GM21723 (cell line): ENCODE measurements around the gene MEF2C.

Experiments
- ATAC-seq: cut with Tn5 transposase; IDR thresholded peaks from one replicate; pipeline ENCODE4 v1.9.1; 2021; ENCODE audit warnings: mild to moderate bottlenecking, moderate library complexity; ENCODE audit not compliant: unreplicated experiment

Gene MEF2C

DNA sequence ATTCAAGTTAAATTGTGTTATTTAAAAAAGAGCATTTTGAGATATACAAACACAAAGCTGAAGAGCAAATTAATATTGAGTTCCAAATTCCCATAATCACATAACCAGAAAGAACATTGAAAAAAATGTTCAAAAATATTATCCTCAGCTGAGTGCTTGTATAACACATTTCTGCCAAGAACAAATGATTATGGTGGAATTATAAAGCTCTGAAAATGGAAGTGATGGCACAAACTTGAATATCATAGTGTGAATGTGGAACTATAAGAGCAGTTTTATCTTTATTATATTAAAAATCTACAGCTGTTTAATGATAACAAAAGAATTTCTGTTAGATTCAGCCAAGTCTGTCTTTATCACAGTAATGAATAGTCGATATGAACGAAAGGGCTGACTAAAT, 117.8 kb downstream of the MEF2C start:
- ATAC-seq, result no peak

DNA sequence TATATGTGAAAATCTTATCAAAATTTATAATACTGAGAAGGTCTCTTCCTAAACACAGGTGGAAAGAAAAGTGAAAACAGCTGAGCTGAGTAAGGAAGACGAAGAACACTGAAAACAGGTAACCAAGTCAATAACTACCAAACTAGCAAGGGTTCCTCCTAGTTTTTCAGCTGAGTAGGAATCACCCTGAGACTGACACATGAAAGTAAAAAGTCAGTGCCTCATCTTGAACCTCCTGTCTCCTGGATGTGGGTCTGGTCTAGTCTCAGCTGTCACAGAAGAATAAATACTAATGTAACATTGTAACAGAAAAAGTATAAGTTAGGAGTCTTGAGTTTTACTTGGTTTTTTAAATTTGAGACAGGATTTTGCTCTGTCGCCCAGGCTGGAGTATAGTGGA, 121.0 kb downstream of the MEF2C start:
- ATAC-seq, result no peak

DNA sequence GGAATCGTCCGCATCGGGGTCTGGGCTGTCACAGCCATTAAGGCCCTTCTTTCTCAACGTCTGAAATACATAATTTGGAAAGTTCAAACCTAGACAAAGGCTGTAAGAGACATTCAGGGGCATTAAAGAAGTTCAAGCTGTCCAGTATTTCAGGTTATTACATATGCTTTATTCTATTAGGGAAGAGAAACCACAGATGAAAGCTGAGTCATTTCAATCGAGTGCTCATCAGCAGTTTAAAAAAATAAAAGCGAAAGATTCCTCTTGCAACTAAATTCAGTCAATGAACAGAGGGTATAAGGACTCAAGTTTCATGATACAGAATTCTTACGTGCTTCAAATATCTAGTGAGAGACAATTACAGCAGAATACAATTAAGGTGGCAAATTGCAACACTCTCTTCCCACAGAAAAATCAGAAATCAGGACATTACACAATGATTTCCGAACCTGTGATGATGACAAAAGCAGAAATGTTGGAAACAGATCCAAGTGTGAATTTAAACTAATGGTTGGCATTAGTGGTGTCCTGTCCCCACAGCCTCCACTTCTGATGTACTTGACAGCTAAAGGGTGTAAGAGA, 121.6 kb downstream of the MEF2C start:
- peak; percentile 42 for ATAC-seq

- ATAC-seq, result no peak
Observed at GRCh38 chr5:88760527-88760926, 122.5 kb downstream of the MEF2C start.

- ATAC-seq, result no peak
Observed at GRCh38 chr5:88758591-88758990, 124.4 kb downstream of the MEF2C start.

DNA sequence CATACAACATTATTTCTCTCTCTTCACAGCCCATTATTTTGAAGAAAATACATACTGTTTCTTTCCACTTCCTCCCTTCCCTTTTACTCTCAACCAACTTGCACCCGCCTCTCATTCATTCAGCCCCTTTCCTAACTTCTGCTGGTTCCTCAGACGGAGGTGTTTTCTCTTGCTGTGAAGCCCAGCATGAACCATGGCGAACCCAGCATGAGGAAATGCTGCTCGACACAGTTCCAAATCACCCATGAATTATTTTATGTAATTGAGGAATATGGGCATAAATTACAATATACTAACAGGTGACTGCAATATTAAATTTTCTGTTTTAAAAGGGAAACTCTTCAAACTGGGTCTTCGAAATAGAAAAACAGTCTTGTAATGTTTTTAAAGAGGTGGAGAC, 124.8 kb downstream of the MEF2C start:
- no peak for ATAC-seq

- ATAC-seq, result no peak
Observed at GRCh38 chr5:88756953-88757352, 126.0 kb downstream of the MEF2C start.

GRCh38 chr5:88748666-88749065, 134.3 kb downstream of the MEF2C start:
- ATAC-seq, result no peak

GRCh38 chr5:88746438-88746882, 136.5 kb downstream of the MEF2C start:
- peak; percentile 89 for ATAC-seq

GRCh38 chr5:88745093-88745696, 137.8 kb downstream of the MEF2C start:
- ATAC-seq, result no peak

DNA sequence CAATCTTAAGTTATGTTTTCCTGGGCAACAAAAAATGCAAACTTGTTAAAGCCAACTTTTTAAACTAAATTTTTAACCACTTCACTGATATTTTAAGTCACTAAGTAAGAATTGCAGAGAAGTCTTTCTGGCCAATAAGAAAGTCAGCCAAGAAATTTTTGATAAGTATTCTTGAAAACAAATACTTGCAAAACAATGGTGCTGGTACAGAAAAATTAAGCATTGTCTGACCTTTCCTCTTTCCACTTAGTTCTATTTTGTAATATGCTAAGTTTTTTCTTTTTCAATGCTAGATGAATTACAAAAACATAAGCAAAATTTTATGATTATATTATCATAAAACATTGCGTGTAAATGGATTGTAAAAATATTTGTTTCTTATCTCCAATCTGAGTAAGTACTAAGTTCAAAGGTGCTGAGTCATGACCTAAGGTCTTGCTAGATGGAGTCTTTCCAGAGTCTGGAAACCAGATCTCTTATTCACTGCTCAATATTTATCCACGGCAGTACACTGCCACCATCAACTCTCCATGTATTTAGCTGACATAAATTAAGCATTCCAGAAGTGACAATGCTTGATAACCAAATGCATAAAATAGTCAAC, 139.7 kb downstream of the MEF2C start:
- ATAC-seq, result no peak

DNA sequence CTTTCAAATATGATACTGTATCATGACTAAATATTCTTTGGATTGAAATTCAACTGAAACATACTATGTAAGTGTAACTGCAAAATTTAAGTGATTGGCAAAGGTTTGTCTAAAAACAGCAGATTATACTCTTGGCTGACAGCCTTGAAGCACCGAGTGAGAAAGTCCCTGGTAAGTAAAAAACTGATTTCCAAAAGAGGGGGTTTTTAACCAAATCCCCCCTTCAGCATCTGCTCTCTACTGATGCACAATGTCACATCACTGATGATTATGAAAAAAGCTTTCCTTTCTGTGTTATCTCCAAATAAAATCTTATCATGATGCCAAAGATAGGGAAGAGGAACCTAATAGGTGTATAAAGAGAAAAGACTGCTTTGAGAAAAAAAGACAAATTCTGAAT, 141.0 kb downstream of the MEF2C start:
- ATAC-seq, result no peak

GRCh38 chr5:88740604-88741185, 142.3 kb downstream of the MEF2C start:
- ATAC-seq, result no peak

DNA sequence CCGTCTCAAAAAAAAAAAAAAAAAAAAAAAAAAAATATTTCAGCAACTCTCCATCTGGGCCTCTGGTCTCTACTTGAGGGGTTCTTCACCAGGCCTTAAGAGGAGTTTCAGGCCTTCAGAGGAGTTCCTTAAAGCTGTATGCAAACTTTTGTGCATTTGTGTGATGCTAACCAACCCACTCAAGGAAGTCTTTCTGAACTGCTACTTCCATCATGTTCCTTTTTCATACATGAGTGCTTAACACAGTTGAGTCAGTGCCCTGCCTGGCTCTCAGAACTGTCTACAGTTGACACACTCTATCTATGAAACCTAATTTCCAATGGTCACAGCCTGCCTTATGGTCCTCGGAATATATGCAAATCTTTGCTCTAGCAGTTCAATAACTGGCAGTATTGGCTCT, 146.5 kb downstream of the MEF2C start:
- peak; percentile 36 for ATAC-seq

- peak; percentile 21 for ATAC-seq
Observed at GRCh38 chr5:88734983-88735382, 148.0 kb downstream of the MEF2C start.

DNA sequence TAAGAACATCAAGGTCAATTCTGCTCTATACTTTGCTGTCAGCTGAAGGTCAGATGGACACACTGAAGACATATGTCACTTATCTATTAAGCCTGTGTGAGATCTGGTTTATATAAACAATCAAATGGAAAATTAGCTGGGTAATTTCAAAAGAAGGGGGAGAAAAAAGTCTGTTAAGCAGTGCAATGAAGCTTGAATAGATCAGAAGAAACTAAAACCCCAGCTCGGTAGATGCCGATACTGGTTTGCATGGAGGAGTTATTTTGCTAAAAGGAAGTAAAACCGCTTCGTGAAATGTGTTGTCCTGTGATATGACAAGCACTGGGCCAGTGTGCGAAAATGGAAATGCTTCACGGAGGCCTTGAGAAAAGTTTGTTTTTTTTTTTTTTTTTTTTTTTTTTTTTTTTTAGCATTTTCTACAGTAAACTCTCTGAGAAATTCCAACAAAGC, 148.8 kb downstream of the MEF2C start:
- ATAC-seq, result peak; percentile 55

DNA sequence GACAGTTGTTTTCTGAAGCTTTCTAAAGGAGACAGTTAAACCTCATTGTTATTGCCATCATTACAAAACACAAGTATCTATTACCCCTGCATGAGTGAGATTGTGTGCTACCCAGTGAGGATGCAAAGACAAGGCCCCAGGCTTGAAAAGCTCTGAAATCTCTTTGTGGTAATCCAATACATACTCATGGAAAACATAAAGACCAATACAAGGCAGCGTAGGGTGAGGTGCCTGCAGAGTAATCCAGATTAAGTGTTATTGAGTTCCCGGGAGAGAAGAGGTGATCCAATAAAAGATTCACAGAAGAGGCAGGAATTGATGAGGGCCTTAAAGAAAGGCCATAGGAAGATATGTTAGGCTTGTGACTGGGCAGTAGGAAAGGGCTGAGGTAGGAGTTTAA, 150.1 kb downstream of the MEF2C start:
- no peak for ATAC-seq

GRCh38 chr5:88732181-88732633, 150.8 kb downstream of the MEF2C start:
- ATAC-seq, result peak; percentile 50

- ATAC-seq, result no peak
Observed at GRCh38 chr5:88729829-88730182, 153.2 kb downstream of the MEF2C start.

DNA sequence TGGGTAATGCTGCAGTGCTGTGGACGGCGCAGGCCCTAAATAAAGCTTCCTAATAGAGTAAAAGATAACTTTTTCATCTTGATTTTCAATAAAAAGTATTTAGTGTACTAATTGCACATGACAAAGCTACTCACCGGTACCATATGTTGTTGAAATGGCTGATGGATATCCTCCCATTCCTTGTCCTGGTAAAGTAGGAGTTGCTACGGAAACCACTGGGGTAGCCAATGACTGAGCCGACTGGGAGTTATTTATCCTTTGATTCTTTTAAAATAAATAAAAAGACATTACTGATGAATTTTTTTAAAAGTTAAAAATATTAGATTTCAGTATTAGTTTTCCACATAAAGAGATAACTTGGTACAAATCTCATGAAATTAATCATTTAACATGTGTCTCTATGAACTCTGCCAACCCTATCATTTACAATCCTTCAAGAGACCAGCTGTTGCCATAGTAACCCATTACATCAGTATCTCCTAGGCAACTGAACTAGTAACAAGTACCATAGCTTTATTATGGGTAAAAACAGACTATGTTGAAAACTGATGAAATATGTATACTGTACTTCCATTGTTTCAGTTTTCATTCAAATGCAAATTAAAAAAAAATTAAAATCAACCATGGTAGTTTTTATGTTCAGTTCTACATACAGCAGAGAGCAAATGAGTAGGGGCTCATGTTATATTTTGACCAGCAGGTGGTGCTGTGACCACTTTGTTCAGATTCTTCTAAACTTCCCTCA, 153.7 kb downstream of the MEF2C start:
- peak; percentile 43 for ATAC-seq

- ATAC-seq, result no peak
Observed at GRCh38 chr5:88727705-88728313, 155.2 kb downstream of the MEF2C start.
